PFSK-1 (cell line): ENCODE data around the gene MARK1.

Experiments used
- FOXP2 ChIP-seq: optimal IDR thresholded peaks from 2 replicates; pipeline ENCODE3; 2011; ENCODE audit warnings: borderline replicate concordance, control low read depth, inconsistent platforms; ENCODE audit not compliant: insufficient read depth; ENCODE audit errors: extremely low read length, extremely low read depth
- POLR2AphosphoS5 ChIP-seq: IDR thresholded peaks from 2 replicates; pipeline ENCODE4 v1.6.1; 2012; ENCODE audit warnings: low read depth, mild to moderate bottlenecking, control low read depth, low read length, moderate library complexity
- SIN3A ChIP-seq: IDR thresholded peaks from 2 replicates; pipeline ENCODE4 v1.6.1; 2012; ENCODE audit warnings: mild to moderate bottlenecking, low read length, moderate library complexity, borderline replicate concordance; ENCODE audit not compliant: insufficient read depth
- TAF1 ChIP-seq: IDR thresholded peaks from 2 replicates; pipeline ENCODE4 v1.6.1; 2012; ENCODE audit warnings: low read length, control low read depth, borderline replicate concordance; ENCODE audit not compliant: insufficient read depth
- TF ChIP-seq, protein P1 (sequence below), 2 experiments: IDR thresholded peaks; 2 replicates each; pipeline versions ENCODE4 v1.6.1 to v1.8.0; 2011 to 2012; ENCODE audit warnings: low read depth in 2 of 2, low read length in 2 of 2, control low read depth in 1 of 2, inconsistent platforms in 1 of 2, mild to moderate bottlenecking in 1 of 2, moderate library complexity in 1 of 2; ENCODE audit not compliant: insufficient read depth in 1 of 2

MARK1 gene

DNA sequence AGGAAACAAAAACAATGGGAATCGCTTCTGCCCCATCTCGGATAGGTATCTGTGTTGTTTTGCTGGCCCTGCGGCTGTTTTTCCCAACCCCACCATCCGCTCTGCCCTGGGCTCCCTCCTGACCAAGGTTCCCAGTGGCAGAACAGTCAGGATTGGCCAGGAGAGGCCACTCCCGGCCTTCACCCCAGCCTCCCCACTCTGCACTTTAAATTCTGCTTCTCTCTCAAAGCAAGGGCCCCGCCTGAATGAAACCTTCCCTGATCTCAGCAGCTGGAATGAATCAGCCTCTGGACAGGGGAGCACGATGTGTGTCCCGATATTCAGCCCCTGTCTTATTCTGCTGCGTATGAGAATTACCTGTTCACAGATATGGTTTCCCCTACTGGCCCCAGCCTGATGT is 178.5 kb downstream of the MARK1 start:
- TF ChIP-seq POLR2AphosphoS5 = no peak
- no peak for TF ChIP-seq SIN3A
- TF ChIP-seq TAF1 = no peak
- TF ChIP-seq FOXP2 = no peak
- TF ChIP-seq, protein P1, sequence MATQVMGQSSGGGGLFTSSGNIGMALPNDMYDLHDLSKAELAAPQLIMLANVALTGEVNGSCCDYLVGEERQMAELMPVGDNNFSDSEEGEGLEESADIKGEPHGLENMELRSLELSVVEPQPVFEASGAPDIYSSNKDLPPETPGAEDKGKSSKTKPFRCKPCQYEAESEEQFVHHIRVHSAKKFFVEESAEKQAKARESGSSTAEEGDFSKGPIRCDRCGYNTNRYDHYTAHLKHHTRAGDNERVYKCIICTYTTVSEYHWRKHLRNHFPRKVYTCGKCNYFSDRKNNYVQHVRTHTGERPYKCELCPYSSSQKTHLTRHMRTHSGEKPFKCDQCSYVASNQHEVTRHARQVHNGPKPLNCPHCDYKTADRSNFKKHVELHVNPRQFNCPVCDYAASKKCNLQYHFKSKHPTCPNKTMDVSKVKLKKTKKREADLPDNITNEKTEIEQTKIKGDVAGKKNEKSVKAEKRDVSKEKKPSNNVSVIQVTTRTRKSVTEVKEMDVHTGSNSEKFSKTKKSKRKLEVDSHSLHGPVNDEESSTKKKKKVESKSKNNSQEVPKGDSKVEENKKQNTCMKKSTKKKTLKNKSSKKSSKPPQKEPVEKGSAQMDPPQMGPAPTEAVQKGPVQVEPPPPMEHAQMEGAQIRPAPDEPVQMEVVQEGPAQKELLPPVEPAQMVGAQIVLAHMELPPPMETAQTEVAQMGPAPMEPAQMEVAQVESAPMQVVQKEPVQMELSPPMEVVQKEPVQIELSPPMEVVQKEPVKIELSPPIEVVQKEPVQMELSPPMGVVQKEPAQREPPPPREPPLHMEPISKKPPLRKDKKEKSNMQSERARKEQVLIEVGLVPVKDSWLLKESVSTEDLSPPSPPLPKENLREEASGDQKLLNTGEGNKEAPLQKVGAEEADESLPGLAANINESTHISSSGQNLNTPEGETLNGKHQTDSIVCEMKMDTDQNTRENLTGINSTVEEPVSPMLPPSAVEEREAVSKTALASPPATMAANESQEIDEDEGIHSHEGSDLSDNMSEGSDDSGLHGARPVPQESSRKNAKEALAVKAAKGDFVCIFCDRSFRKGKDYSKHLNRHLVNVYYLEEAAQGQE (IDR thresholded peaks at IDR 0.05; ENCODE audit: insufficient read depth in 1 of 2, low read depth in 2 of 2, low read length in 2 of 2) = no peak

GRCh38 chr1:220707160-220707559 is 179.2 kb downstream of the MARK1 start:
- TF ChIP-seq, protein P1 (IDR thresholded peaks at IDR 0.05; ENCODE audit: insufficient read depth in 1 of 2, low read depth in 2 of 2, low read length in 2 of 2) = no peak
- TF ChIP-seq POLR2AphosphoS5 (no peak), TAF1 (no peak), FOXP2 (no peak), SIN3A (no peak)

DNA sequence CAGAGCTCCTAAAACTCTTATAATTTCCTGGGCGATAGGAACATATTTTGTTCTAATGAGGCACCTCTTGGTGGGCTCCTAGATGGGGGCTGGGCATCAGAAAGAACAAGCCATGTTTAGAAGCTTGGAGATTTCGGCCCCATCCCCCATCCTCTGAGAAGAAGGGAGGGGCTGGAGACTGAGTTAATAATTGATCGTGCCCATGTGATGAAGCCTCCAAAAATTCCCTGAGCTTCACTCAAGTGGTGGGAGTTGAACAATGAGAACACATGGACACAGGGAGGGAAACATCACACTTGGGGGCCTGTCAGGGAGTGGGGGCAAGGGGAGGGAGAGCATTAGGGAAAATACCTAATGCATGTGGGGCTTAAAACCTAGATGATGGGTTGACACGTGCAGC is 180.3 kb downstream of the MARK1 start:
- no peak for TF ChIP-seq TAF1
- TF ChIP-seq SIN3A = no peak
- TF ChIP-seq, protein P1 (IDR thresholded peaks at IDR 0.05; ENCODE audit: insufficient read depth in 1 of 2, low read depth in 2 of 2, low read length in 2 of 2) = no peak
- TF ChIP-seq POLR2AphosphoS5 = no peak
- no peak for TF ChIP-seq FOXP2

GRCh38 chr1:220708936-220709801 is 181.2 kb downstream of the MARK1 start:
- TF ChIP-seq SIN3A (no peak), TAF1 (no peak), POLR2AphosphoS5 (no peak), FOXP2 (no peak)
- TF ChIP-seq, protein P1 (IDR thresholded peaks at IDR 0.05; ENCODE audit: insufficient read depth in 1 of 2, low read depth in 2 of 2, low read length in 2 of 2) = no peak
